Measurements from ENCODE around the gene KLHDC7B.

The KLHDC7B gene

DNA sequence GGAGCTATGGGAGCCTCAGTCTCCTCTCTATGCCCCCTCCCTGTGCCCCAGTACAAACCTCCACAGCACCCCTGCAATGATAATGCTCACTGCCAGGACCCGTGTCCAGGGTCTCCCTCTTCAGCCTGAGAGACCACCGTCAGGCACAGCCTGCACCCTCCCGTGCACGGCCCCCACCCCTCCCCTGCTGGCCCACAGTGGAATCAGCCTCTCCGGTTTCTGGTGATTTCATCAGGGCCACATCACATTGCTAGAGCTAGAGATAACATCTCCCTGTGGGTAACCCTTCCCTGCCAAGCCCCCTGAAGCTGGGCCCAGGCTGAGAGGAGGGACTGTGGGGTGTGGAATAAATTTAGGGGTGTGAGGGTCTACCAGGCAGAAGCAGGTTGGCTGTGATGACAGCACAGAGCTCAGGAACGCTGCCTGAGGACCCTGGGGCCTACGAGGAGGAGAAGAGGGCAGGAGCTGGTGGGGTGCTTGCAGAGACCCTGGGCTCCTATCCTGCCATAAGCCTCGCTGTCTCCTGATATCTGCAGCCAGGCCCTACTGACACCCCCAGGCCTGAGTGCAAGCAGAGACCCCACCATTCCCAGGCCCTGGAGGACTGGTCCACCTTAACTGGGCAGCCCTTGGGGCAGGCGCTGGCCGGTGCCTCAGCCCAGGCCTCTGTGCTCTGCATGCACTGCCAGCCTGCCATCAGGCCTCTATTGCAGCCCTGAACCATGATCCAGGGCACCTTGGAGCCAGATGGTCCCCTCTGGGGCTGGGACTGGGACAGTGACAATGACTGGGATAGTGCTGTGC, at the start of gene KLHDC7B:
Gene KLHDC7B (plus strand): TSS at position 378 of the 804 bp plus-strand sequence. CDS start 345 bp downstream, at position 723.
- no peak for DNase-seq

DNA sequence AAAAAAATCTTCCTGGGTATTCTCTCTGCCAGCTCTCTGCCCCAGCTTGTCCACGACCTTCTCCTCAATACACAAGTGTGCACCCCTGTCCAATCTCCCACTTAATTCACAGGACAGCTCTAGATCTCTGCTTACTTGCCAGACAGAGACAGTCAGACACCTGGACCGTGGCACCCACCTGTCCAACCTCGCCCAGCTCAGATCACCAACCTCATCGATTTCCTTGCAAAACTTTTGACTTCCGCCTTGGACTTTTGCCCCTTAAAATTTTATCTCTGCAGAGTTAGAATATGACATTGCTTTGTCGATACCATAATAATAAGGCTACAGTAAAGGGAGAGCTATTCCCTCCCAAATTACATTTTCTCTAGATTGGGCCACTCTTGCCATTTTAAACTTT, 48.6 kb upstream of the KLHDC7B start:
- DNase-seq, result no peak

DNA sequence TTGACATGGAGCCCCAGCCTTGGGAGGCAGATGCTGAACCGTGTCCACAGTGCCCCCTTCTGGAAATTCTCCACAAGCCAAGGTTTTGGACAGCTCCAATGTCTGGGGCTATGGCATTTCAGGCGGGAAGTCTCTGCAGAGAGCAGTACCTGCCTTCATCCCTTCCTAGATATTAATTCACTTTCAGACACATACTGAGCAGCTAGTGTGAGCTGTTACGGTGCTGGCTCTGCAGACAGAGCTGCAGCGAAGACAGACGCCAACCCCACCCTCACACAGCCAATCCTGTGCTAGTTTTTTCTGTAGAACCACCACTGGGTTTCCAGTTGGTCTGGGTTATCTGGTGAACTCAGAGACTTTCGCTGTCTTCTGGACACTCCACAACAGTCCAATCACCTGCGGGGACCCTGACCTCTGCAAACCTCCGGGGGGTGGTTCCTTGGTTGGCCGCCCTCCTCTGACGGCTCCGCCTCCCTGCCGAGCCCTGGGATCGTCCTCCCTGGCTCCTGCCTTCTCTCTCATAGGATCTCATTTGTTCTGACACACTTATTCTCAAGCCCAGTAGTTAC, 47.3 kb upstream of the KLHDC7B start:
- DNase-seq, result peak; percentile 75

DNA sequence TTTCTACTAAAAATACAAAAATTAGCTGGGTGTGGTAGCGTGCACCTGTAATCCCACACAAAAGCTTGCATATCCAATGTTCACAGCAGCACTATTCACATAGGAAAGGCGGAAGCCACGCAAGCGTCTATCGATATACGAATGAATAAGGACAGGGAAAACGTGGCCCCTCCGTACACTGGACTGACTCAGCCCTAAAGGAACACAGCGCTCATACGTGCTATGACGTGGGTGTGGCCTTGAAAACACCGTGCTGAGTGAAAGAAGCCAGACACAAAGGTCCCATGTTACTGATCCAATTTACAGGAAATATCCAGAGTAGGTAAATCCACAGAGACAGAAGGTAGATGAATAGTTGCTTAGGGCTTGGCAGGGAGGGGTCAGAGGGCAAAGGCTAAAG, 45.2 kb upstream of the KLHDC7B start:
- DNase-seq, result no peak

DNA sequence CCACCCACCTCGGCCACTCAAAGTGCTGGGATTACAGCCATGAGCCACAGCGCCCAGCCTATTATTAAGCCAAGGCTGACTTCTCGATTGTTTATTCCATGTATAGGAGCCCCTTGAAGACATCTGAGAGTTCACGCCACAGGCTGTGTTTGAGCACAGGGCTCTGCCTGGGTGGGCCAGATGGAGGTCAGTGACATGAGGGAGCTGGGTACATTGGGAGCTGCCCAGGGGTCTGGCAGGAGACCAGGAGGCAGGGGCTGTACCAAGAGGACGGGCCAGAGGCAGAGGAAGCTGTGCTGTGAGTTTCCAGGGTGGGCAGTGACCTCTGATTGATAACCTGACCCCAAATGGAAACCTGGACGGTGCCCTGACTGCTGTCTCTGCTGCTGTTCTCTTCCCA, 43.6 kb upstream of the KLHDC7B start:
- no peak for DNase-seq

DNA sequence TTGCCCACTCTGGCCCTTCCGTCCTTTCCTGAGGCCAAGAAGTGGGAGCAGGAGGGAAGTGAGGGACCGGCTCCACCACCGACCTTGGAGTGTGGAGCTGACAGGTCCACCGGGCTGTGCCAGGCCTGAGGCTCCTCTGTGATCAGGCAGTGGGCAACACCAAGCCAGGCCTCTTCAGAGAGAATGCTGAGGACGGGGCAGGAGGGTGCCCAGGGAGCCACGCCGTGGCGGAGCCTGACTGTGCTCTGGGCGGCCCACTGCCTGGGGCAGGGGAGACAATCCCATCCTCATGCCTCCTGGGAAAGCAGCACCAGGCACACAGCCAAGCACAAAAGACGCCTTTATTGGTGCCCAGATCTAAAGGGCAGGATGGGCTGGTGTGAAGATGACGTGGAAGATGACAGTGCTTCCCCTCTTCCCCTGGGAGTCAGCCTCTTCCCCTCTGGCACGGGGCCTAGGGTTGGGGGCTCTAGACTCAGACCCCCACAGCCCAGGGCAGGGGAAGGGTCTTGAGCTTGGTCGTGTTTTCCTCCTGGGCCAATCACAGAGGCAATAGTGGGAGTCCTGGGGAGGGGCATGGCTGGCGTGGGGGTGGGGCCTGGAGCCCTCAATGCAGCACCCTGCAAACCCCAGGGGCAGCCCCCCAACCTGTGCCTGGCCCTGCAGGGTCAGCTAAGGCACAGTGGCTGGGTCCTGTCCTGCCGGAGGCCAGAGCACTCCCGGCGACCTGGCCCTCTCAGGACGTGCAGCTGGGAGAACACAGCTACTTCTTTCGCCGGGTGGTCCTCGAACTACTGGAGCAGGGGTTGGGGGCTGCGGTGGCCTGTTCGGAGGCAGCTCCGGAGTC, 42.8 kb upstream of the KLHDC7B start:
- no peak for DNase-seq

DNA sequence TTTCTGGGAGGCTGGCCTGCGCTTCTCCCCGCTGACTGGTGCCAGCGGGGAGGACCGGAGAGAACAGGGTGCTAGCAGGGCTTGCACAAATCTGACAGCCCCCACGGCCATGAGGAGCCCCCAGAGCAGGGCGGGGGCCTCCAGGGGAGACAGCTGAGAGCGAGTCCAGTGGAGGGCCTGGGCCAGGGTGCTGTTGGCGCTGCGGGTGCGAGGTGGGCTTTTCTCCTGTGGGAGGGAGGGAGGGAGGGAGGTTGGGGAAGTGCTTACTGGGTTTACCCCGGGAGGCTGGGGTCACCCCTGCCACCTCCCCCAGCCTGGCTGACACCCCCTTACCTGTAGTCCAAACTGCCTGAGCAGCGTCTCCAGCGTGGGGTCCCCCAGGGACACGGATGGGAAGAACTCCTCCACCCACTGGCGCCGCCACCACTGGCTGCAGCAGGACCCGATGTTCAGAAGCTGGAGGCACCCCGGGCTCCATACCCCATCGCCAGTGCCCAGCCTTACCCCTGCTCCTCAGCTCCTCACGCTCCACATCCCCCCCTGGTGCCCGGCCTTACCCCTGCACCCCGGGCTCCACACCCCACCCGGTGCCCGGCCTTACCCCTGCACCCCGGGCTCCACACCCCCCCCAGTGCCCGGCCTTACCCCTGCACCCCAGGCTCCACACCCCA, 42.1 kb upstream of the KLHDC7B start:
- DNase-seq, result no peak

DNA sequence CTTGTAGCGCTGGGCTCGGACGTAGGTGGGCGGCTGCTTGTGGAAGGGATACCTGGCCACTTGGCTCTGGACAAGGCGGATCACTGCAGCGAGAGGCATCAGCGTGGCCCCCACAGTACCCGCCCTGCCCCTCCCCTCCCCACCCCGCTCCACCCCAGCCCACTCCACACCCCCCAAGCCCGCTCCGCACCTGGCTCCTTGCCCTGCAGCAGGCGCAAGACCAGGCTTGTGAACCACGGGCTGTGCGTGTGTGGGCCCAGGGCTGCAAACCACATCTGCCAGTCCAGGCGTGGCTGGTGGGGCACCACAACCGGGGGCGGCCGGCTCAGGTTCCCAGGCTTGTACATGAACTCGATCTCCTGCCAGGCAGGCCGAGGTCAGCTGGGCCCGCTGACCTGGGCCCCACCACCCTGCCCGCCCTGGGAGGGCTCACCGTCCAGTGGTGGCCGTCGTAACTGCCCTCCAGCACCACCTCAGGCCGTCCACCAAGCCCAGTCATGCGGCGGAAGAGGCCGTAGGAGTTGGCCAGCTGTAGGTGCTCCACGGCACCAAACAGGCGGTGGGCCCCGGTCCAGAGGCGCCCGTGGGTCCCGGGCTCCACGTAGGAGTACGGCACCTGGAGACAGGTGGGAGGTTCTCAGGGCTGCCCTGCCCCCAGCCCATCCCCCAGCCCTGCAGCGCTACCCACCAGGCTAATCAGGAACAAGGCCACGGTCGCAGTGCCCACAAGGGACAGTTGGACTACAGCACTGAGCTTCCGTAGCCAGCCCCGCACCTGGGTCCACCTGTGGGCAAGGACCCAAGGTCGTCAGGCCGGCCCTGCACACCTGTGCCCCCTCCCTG, 41.1 kb upstream of the KLHDC7B start:
- no peak for DNase-seq

DNA sequence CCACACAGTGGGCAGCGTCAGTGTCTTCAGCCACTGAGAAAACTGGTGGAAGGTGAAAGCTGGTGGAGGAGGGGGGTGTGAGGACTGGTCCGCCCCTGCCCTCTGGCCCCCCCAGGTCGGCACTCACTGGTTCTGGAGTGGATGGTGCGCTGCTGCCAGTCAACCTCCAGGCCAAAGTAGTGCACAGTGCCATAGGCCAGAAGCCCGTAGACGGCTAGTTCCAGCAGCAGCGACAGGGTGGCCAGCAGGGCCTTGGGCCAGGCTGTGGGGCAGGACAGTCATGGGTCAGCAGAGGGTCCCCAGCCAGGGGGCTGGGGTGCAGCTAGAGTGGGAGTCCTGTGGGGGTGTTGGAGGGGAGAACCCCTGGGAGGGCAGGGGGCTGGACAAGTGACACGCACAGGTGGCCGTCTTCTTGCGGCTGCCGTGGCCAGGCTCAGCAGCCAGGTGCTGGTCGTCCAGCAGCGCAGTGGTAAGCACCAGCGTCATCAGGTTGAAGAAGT, 40.4 kb upstream of the KLHDC7B start:
- DNase-seq, result no peak

DNA sequence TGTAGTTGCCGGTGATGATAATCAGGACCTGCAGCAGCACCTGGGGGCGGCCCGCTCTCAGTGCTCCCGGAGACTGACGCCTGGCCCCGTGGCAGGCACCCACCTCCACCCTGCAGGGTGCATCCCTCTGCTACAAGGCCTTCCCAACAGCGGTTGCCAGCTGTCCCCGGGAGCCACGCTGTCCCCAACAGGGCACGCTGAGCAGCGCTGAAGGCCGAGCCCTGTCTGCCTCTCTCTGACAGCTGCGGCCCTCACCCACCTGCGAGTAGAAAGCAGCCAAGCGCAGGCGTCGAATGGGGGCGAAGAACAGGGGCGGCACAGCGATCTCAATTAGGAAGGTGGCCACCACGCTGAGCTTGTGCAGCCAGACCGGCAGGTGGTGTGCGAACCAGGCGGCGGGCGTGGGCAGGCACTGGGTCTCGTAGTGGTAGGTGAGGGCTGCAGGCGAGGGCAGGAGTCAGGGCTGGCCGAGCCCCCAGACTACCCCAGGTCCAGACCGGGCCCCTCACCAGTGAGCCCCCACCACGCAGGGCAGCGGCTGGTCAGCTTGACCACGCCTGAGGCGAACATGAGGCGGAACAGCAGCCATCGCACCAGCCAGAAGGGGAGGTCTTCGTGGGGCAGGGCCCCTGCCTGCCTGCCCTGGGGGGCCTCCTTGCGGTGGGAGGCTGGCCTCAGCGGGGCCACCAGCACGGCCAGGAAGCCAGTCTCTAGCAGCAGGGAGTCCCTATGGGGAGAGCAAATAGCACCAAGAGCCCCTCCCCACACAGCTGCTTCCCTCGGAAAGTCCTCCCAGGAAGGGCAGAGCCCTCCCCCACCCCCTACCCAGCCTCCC, 39.7 kb upstream of the KLHDC7B start:
- DNase-seq, result no peak

DNA sequence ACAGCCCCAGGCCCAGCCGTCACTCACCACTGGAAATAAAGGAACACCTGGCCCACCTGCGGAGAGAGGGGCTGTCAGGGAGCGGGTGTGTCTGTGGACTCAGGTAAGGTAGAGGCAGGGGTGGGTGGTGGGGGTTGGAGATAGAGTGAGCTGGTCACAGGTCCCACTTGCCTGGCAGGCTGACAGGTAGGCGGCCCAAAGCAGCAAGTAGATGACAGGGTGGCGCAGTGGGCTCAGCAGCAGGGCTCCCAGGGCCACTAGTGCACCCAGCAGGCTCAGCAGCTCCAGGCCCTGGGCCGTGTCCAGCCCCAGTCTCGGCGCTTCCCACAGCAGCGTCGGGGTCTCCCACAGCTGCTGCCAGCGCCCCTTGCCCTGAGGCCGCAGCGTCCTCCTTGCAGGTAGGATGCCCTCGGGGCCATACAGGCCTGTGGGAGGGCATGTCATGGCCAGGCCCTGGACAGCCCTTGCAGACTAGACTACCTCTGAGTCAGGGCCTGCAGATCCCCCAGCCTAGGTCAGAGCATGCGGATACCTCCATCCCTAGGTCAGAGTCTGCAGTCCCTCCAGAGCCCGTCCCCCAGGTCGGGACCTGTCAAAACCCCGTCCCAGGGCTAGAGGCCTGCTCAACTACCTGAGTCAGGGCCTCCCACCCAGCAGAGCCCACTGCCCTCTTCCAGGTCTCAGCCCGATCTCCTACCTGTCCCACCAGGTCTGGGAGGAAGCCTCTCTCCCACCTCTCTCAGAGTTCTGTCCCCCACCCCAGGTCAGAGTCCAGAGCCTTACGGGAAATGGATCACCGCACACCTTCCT, 38.9 kb upstream of the KLHDC7B start:
- no peak for DNase-seq

DNA sequence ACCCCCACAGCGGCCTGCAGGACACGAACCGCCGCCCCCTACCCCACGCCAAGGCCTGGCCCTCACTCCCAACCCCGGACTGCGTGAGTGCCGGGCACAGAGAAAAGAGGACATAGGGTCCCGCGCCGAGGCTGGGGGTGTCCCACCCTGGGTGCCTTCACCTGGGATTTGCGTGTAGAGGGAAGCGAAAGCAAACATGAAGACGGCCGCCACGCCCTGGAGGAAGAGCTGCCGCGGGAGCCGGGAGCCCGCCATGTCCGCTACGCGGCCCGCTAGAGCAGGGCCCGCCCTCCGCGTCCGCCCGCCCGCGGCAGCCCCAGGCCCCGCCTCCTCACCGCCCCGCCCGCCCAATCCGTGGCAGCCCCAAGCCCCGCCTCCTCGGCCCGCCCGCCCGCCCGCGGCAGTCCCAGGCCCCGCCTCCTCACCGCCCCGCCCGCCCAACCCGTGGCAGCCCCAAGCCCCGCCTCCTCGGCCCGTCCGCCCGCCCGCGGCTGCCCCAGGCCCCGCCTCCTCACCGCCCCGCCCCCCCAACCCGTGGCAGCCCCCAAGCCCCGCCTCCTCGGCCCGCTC, 38.2 kb upstream of the KLHDC7B start, which contains the start of gene LMF2:
Gene LMF2 (minus strand): TSS at position 282 of the 570 bp plus-strand sequence. CDS start 27 bp downstream, at position 255.
- peak; percentile 43 for DNase-seq

DNA sequence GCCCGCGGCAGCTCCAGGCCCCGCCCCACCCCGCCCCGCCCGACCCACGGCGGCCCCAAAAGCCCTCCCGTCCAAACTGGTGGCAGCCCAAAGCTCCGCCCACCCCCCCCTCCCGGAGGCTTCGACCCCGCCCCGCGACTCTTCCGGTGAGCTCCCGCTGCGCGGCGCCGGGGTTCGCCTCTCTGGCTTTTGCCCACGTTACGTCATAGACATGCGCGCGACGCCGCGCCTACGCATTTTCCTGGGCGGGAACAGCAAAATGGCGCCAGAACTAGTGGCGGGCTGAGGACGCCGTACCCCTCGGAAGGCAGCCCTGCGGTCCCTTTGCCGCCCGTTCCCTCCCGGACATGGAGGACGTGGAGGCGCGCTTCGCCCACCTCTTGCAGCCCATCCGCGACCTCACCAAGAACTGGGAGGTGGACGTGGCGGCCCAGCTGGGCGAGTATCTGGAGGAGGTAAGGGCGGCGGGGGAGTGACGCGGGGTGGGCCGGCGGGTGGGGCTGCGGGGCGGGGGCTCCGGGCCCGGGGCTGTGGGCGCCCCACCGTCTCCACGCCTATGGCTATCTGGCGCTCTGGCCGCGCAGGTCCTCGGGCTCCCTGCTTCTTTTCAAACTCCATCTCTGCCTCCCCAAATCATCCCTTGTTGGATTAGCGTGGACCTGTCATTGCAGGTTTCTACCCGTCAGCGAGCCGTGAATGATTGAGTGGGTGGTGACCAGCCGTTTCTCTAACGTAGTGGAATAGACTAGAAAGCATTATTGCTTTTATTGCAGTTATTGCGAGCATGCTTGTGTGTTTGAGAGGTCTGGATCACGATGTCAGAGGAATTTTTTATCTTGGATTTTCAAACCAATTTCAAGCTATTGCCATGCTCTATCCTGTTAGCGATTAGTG, 37.5 kb upstream of the KLHDC7B start, which contains the start of gene NCAPH2:
Gene NCAPH2 (plus strand): TSS at position 234 of the 894 bp plus-strand sequence. CDS start 114 bp downstream, at position 348.
- peak; percentile 95 for DNase-seq

DNA sequence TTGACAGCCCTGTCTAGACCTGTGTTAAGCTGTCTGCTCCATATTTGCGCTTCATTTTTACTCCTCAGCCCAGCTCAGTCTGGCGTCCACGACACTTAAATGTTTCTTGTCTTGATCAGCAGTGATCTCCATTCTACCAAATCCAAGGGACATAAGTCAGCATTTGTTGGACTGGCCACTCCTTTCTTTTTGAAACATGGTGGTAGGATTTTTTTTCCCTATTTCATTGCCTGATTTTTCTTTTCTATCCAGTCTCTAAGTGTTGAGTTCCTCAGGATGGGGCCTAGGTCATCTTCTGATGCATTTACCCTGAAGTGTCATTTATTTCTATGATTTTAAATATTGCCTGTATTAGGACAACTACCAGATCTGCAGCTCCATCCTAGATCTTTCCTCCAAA, 36.8 kb upstream of the KLHDC7B start:
- no peak for DNase-seq

DNA sequence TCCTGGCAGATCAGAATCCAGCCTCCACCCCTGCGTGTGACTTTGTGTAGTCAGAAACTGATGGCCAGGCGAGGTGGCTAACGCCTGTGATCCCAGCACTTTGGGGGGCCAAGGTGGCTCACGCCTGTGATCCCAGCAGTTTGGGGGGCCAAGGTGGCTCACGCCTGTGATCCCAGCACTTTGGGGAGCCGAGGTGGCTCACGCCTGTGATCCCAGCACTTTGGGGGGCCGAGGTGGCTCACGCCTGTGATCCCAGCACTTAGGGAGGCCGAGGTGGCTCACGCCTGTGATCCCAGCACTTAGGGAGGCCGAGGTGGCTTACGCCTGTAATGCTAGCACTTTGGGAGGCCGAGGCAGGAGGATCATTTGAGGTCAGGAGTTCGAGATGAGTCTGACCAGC, 32.5 kb upstream of the KLHDC7B start:
- DNase-seq, result no peak

DNA sequence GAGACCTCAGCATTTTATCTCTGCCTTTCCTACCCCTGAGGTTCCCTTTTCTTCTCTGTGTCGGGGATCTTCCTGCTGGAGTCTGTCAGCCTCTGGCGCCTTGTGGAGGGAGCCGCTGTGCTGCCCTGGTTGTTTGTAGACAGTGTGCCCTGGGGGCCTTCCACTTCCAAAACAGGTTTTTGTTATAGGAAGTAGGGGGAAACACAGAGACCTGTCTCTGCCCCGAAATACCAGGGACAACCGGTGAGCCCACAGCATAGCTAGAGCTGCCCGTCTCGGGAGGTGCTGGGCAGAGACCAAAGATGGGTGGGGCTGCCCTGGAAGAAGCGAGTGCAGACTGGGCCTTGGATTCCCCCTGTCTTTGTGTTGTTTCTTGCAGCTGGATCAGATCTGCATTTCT, 29.6 kb upstream of the KLHDC7B start:
- no peak for DNase-seq

DNA sequence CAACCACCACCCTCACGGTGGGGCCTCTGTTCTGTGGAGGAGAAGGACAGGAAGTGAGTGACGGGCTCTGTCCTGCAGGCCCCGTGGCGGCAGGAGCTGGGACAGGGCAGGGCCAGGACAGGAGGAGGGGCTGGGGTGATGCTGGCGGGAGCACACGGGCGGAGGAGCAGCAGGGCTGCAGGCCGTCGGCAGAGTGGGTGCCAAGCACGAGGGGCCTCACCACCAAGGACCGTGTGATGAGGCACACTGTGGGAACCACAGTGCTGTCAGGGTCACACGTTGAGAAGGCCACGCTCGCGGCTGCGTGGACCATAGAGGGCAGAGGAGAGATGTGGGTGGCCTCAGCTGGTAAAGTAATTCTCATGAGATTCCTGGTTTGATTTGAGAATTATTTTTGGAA, 28.8 kb upstream of the KLHDC7B start:
- no peak for DNase-seq

DNA sequence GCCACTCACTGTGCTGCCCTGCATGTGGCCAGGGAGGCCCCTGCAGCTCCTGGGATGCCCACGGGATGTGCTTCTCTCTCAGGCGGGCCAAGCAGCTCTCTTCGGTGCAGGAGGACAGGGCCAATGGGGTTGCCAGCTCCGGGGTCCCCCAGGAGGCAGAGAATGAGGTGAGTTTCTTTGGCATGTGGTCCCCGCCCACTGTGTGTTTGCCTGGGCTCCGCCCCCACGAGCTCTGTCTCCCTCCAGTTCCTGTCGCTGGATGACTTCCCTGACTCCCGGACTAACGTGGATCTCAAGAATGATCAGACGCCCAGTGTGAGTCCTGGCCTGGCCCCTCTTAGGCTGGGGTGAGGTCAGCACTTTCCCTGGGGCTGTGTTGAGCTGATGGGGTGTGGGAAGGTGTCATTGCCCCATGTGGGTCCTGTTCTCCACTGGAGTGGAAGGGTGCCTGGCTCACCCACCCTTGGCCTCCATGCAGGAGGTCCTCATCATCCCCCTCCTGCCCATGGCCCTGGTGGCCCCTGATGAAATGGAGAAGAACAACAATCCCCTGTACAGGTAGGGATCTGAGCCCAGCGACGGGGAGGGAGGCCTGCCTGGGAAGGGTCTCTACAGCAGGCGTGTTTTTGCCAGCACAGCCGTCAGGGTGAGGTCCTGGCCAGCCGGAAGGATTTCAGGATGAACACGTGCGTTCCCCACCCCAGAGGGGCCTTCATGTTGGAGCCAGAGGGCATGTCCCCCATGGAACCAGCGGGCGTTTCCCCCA, 28.0 kb upstream of the KLHDC7B start:
- DNase-seq, result no peak
